HG02610 (cell line): ENCODE measurements around the gene UNC5B.

Source experiments
- ATAC-seq: cut with Tn5 transposase; IDR thresholded peaks from one replicate; pipeline ENCODE4 v1.9.1; 2021; ENCODE audit warnings: mild to moderate bottlenecking, moderate library complexity; ENCODE audit not compliant: unreplicated experiment

UNC5B gene

GRCh38 chr10:71280216-71280615, 67.8 kb downstream of the UNC5B start:
- no peak for ATAC-seq

GRCh38 chr10:71280825-71281224, 68.5 kb downstream of the UNC5B start:
- ATAC-seq, result no peak

- no peak for ATAC-seq
Measured at GRCh38 chr10:71281646-71282322, 69.4 kb downstream of the UNC5B start.

- ATAC-seq, result no peak
Measured at GRCh38 chr10:71282323-71282680, 69.9 kb downstream of the UNC5B start.

GRCh38 chr10:71283410-71283809, 71.0 kb downstream of the UNC5B start:
- no peak for ATAC-seq

- ATAC-seq, result no peak
Measured at GRCh38 chr10:71283876-71284275, 71.5 kb downstream of the UNC5B start.

GRCh38 chr10:71284544-71285179, 72.3 kb downstream of the UNC5B start:
- no peak for ATAC-seq

GRCh38 chr10:71285180-71285545, 72.8 kb downstream of the UNC5B start:
- ATAC-seq, result no peak

- no peak for ATAC-seq
Measured at GRCh38 chr10:71285986-71286385, 73.6 kb downstream of the UNC5B start.

- ATAC-seq, result no peak
Measured at GRCh38 chr10:71286521-71287294, 74.3 kb downstream of the UNC5B start.

GRCh38 chr10:71287456-71287855, 75.1 kb downstream of the UNC5B start:
- ATAC-seq, result no peak

GRCh38 chr10:71288461-71288860, 76.1 kb downstream of the UNC5B start:
- ATAC-seq, result no peak

- no peak for ATAC-seq
Measured at GRCh38 chr10:71289421-71290130, 77.2 kb downstream of the UNC5B start.

- no peak for ATAC-seq
Measured at GRCh38 chr10:71290331-71290730, 78.0 kb downstream of the UNC5B start.

GRCh38 chr10:71290806-71291527, 78.6 kb downstream of the UNC5B start:
- ATAC-seq, result no peak

- ATAC-seq, result no peak
Measured at GRCh38 chr10:71291528-71291900, 79.1 kb downstream of the UNC5B start.

GRCh38 chr10:71292624-71293445, 80.5 kb downstream of the UNC5B start:
- no peak for ATAC-seq

GRCh38 chr10:71293446-71294084, 81.2 kb downstream of the UNC5B start:
- ATAC-seq, result no peak

- no peak for ATAC-seq
Measured at GRCh38 chr10:71294091-71294561, 81.8 kb downstream of the UNC5B start.
